Fibroblast of skin of back (primary cell): Measurements from ENCODE around the gene CFAP298.

ENCODE experiments used
- DNase-seq: peaks from one replicate; pipeline ENCODE4 v3.0.0-alpha.2; 2013

Gene CFAP298

GRCh38 chr21:32597205-32597604 lies 15.0 kb downstream of the CFAP298 start:
- peak; percentile 88 for DNase-seq

- DNase-seq, result no peak
Observed at GRCh38 chr21:32595431-32595830, 16.7 kb downstream of the CFAP298 start.

GRCh38 chr21:32593690-32594089 lies 18.5 kb downstream of the CFAP298 start:
- no peak for DNase-seq

GRCh38 chr21:32592929-32593502 lies 19.2 kb downstream of the CFAP298 start:
- DNase-seq, result no peak

GRCh38 chr21:32590130-32590529 lies 22.0 kb downstream of the CFAP298 start:
- no peak for DNase-seq

- peak; percentile 6 for DNase-seq
Observed at GRCh38 chr21:32587651-32588050, 24.5 kb downstream of the CFAP298 start.

- DNase-seq, result no peak
Observed at GRCh38 chr21:32587120-32587519, 25.1 kb downstream of the CFAP298 start.

- DNase-seq, result no peak
Observed at GRCh38 chr21:32585970-32586369, 26.2 kb downstream of the CFAP298 start.

- DNase-seq, result no peak
Observed at GRCh38 chr21:32585042-32585710, 27.0 kb downstream of the CFAP298 start, which contains the start of gene TCP10L. TSS of gene TCP10L (minus strand) at chr21:32585523. CDS start at chr21:32584304, 1,219 bp downstream.

- no peak for DNase-seq
Observed at GRCh38 chr21:32584472-32584871, 27.7 kb downstream of the CFAP298 start.

- DNase-seq, result no peak
Observed at GRCh38 chr21:32581732-32582131, 30.4 kb downstream of the CFAP298 start.

- DNase-seq, result no peak
Observed at GRCh38 chr21:32580949-32581348, 31.2 kb downstream of the CFAP298 start.

GRCh38 chr21:32578107-32578691 lies 34.0 kb downstream of the CFAP298 start:
- DNase-seq, result no peak

GRCh38 chr21:32576011-32576410 lies 36.2 kb downstream of the CFAP298 start:
- DNase-seq, result no peak

- DNase-seq, result no peak
Observed at GRCh38 chr21:32574946-32575925, 36.9 kb downstream of the CFAP298 start.

- no peak for DNase-seq
Observed at GRCh38 chr21:32572574-32573420, 39.4 kb downstream of the CFAP298 start.

- no peak for DNase-seq
Observed at GRCh38 chr21:32570456-32570855, 41.7 kb downstream of the CFAP298 start.

- peak; percentile 65 for DNase-seq
Observed at GRCh38 chr21:32569261-32570230, 42.6 kb downstream of the CFAP298 start.

GRCh38 chr21:32567626-32568025 lies 44.6 kb downstream of the CFAP298 start:
- DNase-seq, result no peak

GRCh38 chr21:32566741-32567389 lies 45.3 kb downstream of the CFAP298 start:
- DNase-seq, result no peak
